ENCODE measurements around the gene AGTRAP. TPM values are rescaled to one million over a fixed set of nuclear protein-coding genes. Genes with fewer than 3 reads are reported as not detected.

Gene AGTRAP
- polyA plus RNA-seq, 3 donors: 420 to 938 (median 842) TPM

DNA sequence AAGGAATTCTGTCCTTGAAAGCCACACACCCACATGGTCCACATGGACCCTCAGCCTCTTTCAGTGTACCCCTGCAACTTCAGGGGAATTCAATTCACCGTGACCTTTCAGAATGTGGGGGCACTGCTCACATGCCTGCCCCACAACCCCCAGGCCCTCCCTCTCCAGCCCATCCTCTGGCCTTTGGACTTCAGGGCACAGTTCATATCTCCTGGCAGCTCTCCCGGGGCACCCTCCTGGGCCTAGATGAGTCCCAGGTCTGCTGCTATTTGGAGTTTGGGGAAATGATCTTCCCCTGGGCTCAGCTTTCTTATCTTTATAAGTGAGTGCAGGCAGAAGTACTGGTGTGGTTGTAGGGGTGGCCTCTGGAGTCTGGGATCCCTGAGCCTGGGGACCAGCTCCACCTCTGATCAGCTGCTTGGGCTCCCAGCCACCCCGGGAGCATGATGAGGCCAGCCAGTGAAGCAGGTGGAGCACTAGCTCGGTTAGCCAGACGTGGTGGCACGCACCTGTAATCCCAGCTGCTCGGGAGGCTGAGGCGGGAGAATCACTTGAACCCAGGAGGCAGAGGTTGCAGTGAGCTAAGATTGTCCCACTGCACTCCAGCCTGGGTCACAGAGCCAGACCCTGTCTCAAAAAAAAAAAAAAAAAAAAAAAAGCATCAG lies 41.9 kb downstream of the AGTRAP start:
- Histone ChIP-seq H3K36me3 (replicated peaks in 1 of 2; ENCODE audit: control insufficient read depth in 1 of 2, insufficient read depth in 2 of 2, low read length in 2 of 2) (no peaks in the 10 kb centered on the region), H3K27me3 (ENCODE audit: control insufficient read depth in 2 of 2, insufficient read depth in 2 of 2, low read length in 2 of 2) (no peaks in the 10 kb centered on the region), H3K9ac (ENCODE audit: insufficient read depth, low read length, poor library complexity, severe bottlenecking) (no peak overlapping the region), H3K4me3 (replicated peaks in 1 of 3; ENCODE audit: low read depth in 2 of 3, low read length in 3 of 3) (no peak overlapping the region), H4K20me1 (ENCODE audit: insufficient read depth, low read length) (no peaks in the 10 kb centered on the region), H3K4me2 (replicated peaks; ENCODE audit: extremely low read depth, low read length, poor library complexity, severe bottlenecking) (no peak overlapping the region), H2AFZ (ENCODE audit: insufficient read depth, low read depth, low read length, poor library complexity, severe bottlenecking) (no peak overlapping the region), H3K4me1 (ENCODE audit: control insufficient read depth in 1 of 2, insufficient read depth in 2 of 2, low read length in 2 of 2) (no peaks in the 10 kb centered on the region), H3K9me3 (replicated peaks in 1 of 2; ENCODE audit: control insufficient read depth in 1 of 2, insufficient read depth in 1 of 2, low read length in 2 of 2) (no peaks in the 10 kb centered on the region), H3K27ac (ENCODE audit: low read depth in 1 of 2, low read length in 2 of 2) (no peak overlapping the region), H3K79me2 (ENCODE audit: insufficient read depth, low read length) (no peaks in the 10 kb centered on the region)
- no peaks in the 10 kb centered on the region for H3K36me3 Mint-ChIP-seq
- peaks cover 0 to 3% (median 0%) of the 10 kb centered on the region in 7 donors for H3K9me3 Mint-ChIP-seq
- no peak overlapping the region for H3K4me3 Mint-ChIP-seq
- WGBS (ENCODE audit: insufficient coverage): 95% methylated on average over 7 of the region's 8 CpGs
- no peak for DNase-seq
- peaks cover 0 to 5% (median 0%) of the 10 kb centered on the region in 3 donors for H3K27me3 Mint-ChIP-seq (ENCODE audit: low read depth in 3 of 3)
- no peaks in the 10 kb centered on the region for H3K4me1 Mint-ChIP-seq
- intact Hi-C loops (cut with micrococcal nuclease): no loop called here
- H3K27ac Mint-ChIP-seq: no peak overlapping the region
- no peak for TF ChIP-seq CTCF (IDR thresholded peaks at IDR 0.05)

DNA sequence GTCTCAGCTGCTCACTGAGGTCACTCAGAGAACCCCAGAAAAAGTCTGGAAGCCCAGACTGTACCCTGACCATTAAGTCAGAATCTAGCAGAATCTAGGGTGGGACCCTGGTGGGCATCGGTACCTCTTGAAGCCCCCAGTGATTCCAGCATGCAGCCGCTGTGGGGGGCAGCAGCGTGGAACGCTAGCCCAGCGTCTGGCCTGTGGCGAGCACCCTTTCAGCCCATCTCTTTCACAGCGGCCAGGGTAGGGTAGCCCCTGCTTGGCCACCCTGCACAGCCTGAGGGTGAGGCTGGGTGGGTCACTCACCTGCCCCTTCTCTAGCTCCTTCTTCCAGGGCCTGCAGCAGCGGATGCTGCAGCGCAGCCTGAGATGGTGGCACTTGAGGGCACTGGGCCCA lies 42.4 kb downstream of the AGTRAP start:
- Histone ChIP-seq H3K4me1 (ENCODE audit: control insufficient read depth in 1 of 2, insufficient read depth in 2 of 2, low read length in 2 of 2) (no peaks in the 10 kb centered on the region), H3K79me2 (ENCODE audit: insufficient read depth, low read length) (no peaks in the 10 kb centered on the region), H3K27me3 (ENCODE audit: control insufficient read depth in 2 of 2, insufficient read depth in 2 of 2, low read length in 2 of 2) (no peaks in the 10 kb centered on the region), H4K20me1 (ENCODE audit: insufficient read depth, low read length) (no peaks in the 10 kb centered on the region), H3K4me3 (replicated peaks in 1 of 3; ENCODE audit: low read depth in 2 of 3, low read length in 3 of 3) (no peak overlapping the region), H3K9me3 (replicated peaks in 1 of 2; ENCODE audit: control insufficient read depth in 1 of 2, insufficient read depth in 1 of 2, low read length in 2 of 2) (no peaks in the 10 kb centered on the region), H3K4me2 (replicated peaks; ENCODE audit: extremely low read depth, low read length, poor library complexity, severe bottlenecking) (no peak overlapping the region), H2AFZ (ENCODE audit: insufficient read depth, low read depth, low read length, poor library complexity, severe bottlenecking) (no peak overlapping the region), H3K36me3 (replicated peaks in 1 of 2; ENCODE audit: control insufficient read depth in 1 of 2, insufficient read depth in 2 of 2, low read length in 2 of 2) (no peaks in the 10 kb centered on the region), H3K27ac (ENCODE audit: low read depth in 1 of 2, low read length in 2 of 2) (no peak overlapping the region), H3K9ac (ENCODE audit: insufficient read depth, low read length, poor library complexity, severe bottlenecking) (no peak overlapping the region)
- no peak for TF ChIP-seq CTCF (IDR thresholded peaks at IDR 0.05)
- no peak overlapping the region for H3K27ac Mint-ChIP-seq
- DNase-seq: no peak
- H3K36me3 Mint-ChIP-seq: no peaks in the 10 kb centered on the region
- H3K4me3 Mint-ChIP-seq: no peak overlapping the region
- 100% methylated on average over 5 of the region's 9 CpGs for WGBS (ENCODE audit: insufficient coverage)
- intact Hi-C loops (cut with micrococcal nuclease): no loop called here
- H3K4me1 Mint-ChIP-seq: no peaks in the 10 kb centered on the region
- peaks cover 0 to 5% (median 0%) of the 10 kb centered on the region in 3 donors for H3K27me3 Mint-ChIP-seq (ENCODE audit: low read depth in 3 of 3)
- H3K9me3 Mint-ChIP-seq: peaks cover 0 to 3% (median 0%) of the 10 kb centered on the region in 7 donors

Measured in CD14-positive monocyte (primary cell).